ENCODE measurements around the gene FKBP11. TPM values are rescaled to one million over a fixed set of nuclear protein-coding genes. Genes with fewer than 3 reads are reported as not detected.
A peak's percentile ranks its signal among the peaks of the same experiment; 100 is the strongest.

The FKBP11 gene
- total RNA-seq (2014; rRNA removed; shearing (Covaris generic)) = 27.6 and 31.7 TPM in 2 replicates

- DNase-seq (ENCODE audit: low read depth) = peak; percentile 59
Measured at GRCh38 chr12:48925304-48926011, at the start of gene FKBP11. TSS of gene FKBP11 (minus strand) at chr12:48925492. CDS start at chr12:48925428, 64 bp downstream.

GRCh38 chr12:48973941-48974673 lies 48.8 kb upstream of the FKBP11 start:
- DNase-seq (ENCODE audit: low read depth) = no peak

GRCh38 chr12:48973531-48973930 lies 48.2 kb upstream of the FKBP11 start:
- no peak for DNase-seq (ENCODE audit: low read depth)

GRCh38 chr12:48972952-48973483 lies 47.7 kb upstream of the FKBP11 start:
- no peak for DNase-seq (ENCODE audit: low read depth)

GRCh38 chr12:48972213-48972951 lies 47.1 kb upstream of the FKBP11 start:
- DNase-seq (ENCODE audit: low read depth) = peak; percentile 79

GRCh38 chr12:48970702-48971334 lies 45.5 kb upstream of the FKBP11 start:
- DNase-seq (ENCODE audit: low read depth) = no peak

- DNase-seq (ENCODE audit: low read depth) = no peak
Measured at GRCh38 chr12:48969833-48970701, 44.8 kb upstream of the FKBP11 start.

- DNase-seq (ENCODE audit: low read depth) = no peak
Measured at GRCh38 chr12:48969160-48969771, 44.0 kb upstream of the FKBP11 start.

- no peak for DNase-seq (ENCODE audit: low read depth)
Measured at GRCh38 chr12:48968467-48968866, 43.2 kb upstream of the FKBP11 start.

- DNase-seq (ENCODE audit: low read depth) = no peak
Measured at GRCh38 chr12:48967991-48968390, 42.7 kb upstream of the FKBP11 start.

GRCh38 chr12:48966177-48966895 lies 41.0 kb upstream of the FKBP11 start:
- no peak for DNase-seq (ENCODE audit: low read depth)

GRCh38 chr12:48965298-48965838 lies 40.1 kb upstream of the FKBP11 start:
- DNase-seq (ENCODE audit: low read depth) = peak; percentile 32

GRCh38 chr12:48961801-48962200 lies 36.5 kb upstream of the FKBP11 start:
- no peak for DNase-seq (ENCODE audit: low read depth)

- peak; percentile 27 for DNase-seq (ENCODE audit: low read depth)
Measured at GRCh38 chr12:48961331-48961730, 36.0 kb upstream of the FKBP11 start.

GRCh38 chr12:48960834-48961233 lies 35.5 kb upstream of the FKBP11 start:
- no peak for DNase-seq (ENCODE audit: low read depth)

- no peak for DNase-seq (ENCODE audit: low read depth)
Measured at GRCh38 chr12:48958049-48958388, 32.7 kb upstream of the FKBP11 start.

GRCh38 chr12:48957141-48958048 lies 32.1 kb upstream of the FKBP11 start, which contains the start of gene ARF3:
TSS of gene ARF3 (minus strand) at chr12:48957487. CDS start at chr12:48941095, 16,392 bp downstream.
- peak; percentile 87 for DNase-seq (ENCODE audit: low read depth)

Data from RPMI7951 (cell line).